NT2/D1 (cell line): ENCODE measurements around the gene DIAPH1.

Source experiments
- DNase-seq: peaks from one replicate; pipeline ENCODE4 v3.0.0-alpha.2; 2011; ENCODE audit warnings: low read depth, low spot score
- H3K27me3 ChIP-seq: 2 replicates; pipeline ENCODE4 v1.6.0; 2011; ENCODE audit warnings: mild to moderate bottlenecking; ENCODE audit not compliant: insufficient read length, insufficient read depth
- H3K36me3 ChIP-seq: 2 replicates; pipeline ENCODE4 v1.6.1; 2011; ENCODE audit warnings: mild to moderate bottlenecking, low read length, mixed read lengths; ENCODE audit not compliant: insufficient read depth, insufficient read length
- H3K4me1 ChIP-seq: 2 replicates; pipeline ENCODE4 v1.5.1; 2011; ENCODE audit not compliant: insufficient read depth, insufficient read length
- H3K4me3 ChIP-seq: 2 replicates; pipeline ENCODE4 v1.5.1; 2011; ENCODE audit warnings: low read depth; ENCODE audit not compliant: insufficient read length
- H3K9ac ChIP-seq: 2 replicates; pipeline ENCODE4 v1.6.0; 2011; ENCODE audit warnings: low read depth; ENCODE audit not compliant: insufficient read length
- H3K9me3 ChIP-seq: 2 replicates; pipeline ENCODE4 v1.5.1; 2011; ENCODE audit warnings: mild to moderate bottlenecking, low read length; ENCODE audit not compliant: insufficient read depth
- SUZ12 ChIP-seq: IDR thresholded peaks from 2 replicates; pipeline ENCODE4 v1.6.1; 2011; ENCODE audit not compliant: insufficient read length, insufficient read depth; ENCODE audit errors: extremely low read depth
- YY1 ChIP-seq: IDR thresholded peaks from 2 replicates; pipeline ENCODE4 v1.6.1; 2011; ENCODE audit not compliant: insufficient read length, insufficient read depth
- ZNF274 ChIP-seq: IDR thresholded peaks from 2 replicates; pipeline ENCODE4 v1.6.1; 2011; ENCODE audit warnings: mild to moderate bottlenecking, low read depth, low read length

Gene DIAPH1

DNA sequence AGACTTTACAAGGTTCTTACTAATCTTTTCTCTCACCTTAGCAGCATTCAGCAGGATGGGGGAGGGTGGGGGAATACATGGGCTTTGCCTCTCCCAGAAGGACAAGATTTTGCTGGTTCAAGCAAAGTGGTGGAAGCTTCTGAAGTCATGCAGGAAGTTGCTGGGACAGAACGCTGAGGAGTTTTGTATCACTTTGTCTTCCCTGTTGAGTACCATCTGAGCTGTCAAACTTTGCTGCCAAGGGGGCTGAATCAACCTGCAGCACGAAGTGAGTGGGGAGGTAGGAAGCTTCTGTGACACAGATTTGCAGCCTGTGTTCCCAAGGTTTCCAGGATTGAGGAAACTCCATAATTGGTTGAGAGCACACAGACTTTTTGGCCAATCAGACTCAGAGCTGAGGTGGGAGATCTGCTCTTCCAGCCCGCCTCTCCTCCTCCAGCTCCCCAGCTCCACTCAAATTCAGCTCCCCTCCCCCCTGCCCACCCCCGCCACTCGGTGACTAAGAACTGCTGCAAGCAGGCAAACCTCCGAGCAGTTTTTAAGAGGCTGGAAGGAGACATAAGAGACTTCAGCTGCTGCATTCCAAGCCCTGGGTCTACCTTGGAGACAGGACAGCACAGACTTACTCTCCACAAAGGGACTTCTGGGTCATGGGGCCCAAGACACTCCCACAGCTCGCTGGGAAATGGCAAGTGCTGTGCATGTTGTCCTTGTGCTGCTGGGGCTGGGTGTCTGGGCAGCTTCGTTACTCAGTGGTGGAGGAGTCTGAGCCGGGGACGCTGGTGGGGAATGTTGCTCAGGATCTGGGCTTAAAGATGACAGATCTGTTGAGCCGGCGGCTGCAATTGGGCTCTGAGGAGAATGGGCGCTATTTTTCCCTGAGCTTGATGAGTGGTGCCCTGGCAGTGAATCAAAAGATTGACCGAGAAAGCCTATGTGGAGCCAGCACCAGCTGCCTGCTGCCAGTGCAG lies 129.9 kb downstream of the DIAPH1 start, which contains the start of gene PCDHGC5:
Gene PCDHGC5 (plus strand): TSS at position 491 of the 971 bp plus-strand sequence. CDS start 160 bp downstream, at position 651.
- TF ChIP-seq SUZ12 (no peak), ZNF274 (no peak)
- H3K27me3 ChIP-seq = peaks cover 63% of the 10 kb centered on the region
- DNase-seq = no peak
- H3K9ac ChIP-seq = no peak within 1 kb of the TSS
- H3K4me3 ChIP-seq = no peak within 1 kb of the TSS
- H3K9me3 ChIP-seq = no peaks in the 10 kb centered on the region; the same call in 1 of the 2 replicates
- peaks cover 9% of the 10 kb centered on the region for H3K4me1 ChIP-seq
- peaks cover 15% of the 10 kb centered on the region for H3K36me3 ChIP-seq

DNA sequence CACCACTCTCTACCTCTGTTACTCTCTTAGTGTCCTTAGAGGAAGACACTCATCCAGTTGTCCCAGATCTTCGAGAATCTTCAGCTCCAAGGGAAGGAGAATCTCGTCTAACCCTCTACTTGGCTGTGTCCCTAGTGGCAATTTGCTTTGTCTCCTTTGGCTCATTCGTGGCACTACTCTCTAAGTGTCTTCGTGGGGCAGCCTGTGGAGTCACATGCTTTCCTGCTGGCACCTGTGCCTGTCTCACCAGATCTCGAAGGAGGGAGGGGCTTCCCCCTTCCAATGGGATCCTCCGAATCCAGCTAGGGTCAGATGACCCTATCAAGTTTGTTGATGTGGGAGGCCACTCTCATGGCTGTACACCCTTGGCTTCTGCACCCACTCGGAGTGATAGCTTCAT lies 131.7 kb downstream of the DIAPH1 start:
- Histone ChIP-seq H3K9me3 (no peaks in the 10 kb centered on the region; the same call in 1 of the 2 replicates), H3K4me1 (peaks cover 9% of the 10 kb centered on the region), H3K4me3 (no peak overlapping the region), H3K36me3 (peaks cover 15% of the 10 kb centered on the region), H3K27me3 (peaks cover 46% of the 10 kb centered on the region), H3K9ac (no peak overlapping the region)
- no peak for TF ChIP-seq YY1
- no peak for TF ChIP-seq ZNF274
- no peak for TF ChIP-seq SUZ12
- DNase-seq = no peak

DNA sequence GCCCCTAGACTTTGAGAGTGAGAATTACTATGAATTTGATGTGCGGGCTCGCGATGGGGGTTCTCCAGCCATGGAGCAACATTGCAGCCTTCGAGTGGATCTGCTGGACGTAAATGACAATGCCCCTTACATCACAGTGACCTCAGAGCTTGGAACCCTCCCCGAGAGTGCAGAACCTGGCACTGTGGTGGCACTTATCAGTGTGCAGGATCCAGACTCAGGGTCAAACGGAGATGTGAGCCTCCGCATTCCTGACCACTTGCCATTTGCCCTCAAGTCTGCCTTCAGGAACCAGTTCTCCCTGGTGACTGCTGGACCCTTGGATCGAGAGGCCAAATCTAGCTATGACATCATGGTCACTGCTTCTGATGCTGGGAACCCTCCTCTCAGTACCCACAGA lies 132.7 kb downstream of the DIAPH1 start:
- Histone ChIP-seq H3K27me3 (peaks cover 35% of the 10 kb centered on the region), H3K36me3 (peaks cover 15% of the 10 kb centered on the region), H3K4me3 (no peak overlapping the region), H3K4me1 (peaks cover 5% of the 10 kb centered on the region), H3K9me3 (no peaks in the 10 kb centered on the region; the same call in 1 of the 2 replicates), H3K9ac (no peak overlapping the region)
- no peak for TF ChIP-seq SUZ12
- no peak for TF ChIP-seq ZNF274
- no peak for TF ChIP-seq YY1
- no peak for DNase-seq

GRCh38 chr5:141485321-141486055 lies 133.3 kb downstream of the DIAPH1 start:
- H3K4me3 ChIP-seq = peak overlapping the region; percentile 38
- peak overlapping the region; percentile 74 for H3K9ac ChIP-seq
- TF ChIP-seq YY1 (no peak), SUZ12 (no peak), ZNF274 (no peak)
- H3K36me3 ChIP-seq = peaks cover 14% of the 10 kb centered on the region
- peaks cover 3% of the 10 kb centered on the region for H3K4me1 ChIP-seq
- DNase-seq = no peak
- H3K27me3 ChIP-seq = peaks cover 29% of the 10 kb centered on the region
- H3K9me3 ChIP-seq = no peaks in the 10 kb centered on the region; the same call in 1 of the 2 replicates

DNA sequence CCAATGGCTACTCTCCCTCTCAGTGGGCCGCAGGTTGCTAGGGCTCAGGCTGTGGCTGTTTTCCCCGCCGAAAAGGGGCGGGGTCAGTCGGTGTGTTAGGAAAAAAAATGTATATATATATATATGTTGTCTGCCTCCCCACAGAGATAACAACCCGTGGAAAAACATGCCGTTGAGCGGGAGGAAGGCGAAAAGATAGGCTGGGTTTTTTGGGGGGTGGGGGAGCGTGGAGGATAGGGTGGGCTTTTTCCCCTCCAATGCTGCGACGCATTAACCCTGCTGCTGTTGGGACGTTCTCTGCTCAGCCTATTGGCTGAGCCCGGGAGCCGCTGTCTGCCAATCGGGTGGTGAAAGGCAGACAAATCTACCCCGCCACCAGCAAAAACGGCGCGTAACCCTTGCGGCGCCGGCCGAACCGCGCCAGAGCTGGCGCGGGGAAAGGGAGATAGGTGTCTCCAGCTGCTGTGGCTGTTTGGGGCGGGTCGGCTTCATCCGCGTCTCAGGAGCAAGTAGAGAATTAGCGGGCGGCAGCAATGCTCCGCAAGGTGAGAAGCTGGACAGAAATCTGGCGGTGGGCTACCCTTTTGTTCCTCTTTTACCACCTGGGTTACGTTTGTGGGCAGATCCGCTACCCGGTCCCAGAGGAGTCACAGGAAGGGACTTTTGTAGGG lies 134.0 kb downstream of the DIAPH1 start, which contains the start of gene PCDHGC4:
Gene PCDHGC4 (plus strand): TSS at position 390 of the 671 bp plus-strand sequence. CDS start 144 bp downstream, at position 534.
- peak within 1 kb of the TSS; percentile 38 for H3K4me3 ChIP-seq
- H3K9me3 ChIP-seq = no peaks in the 10 kb centered on the region; the same call in 1 of the 2 replicates
- peaks cover 7% of the 10 kb centered on the region for H3K36me3 ChIP-seq
- DNase-seq = no peak
- H3K4me1 ChIP-seq = peaks cover 3% of the 10 kb centered on the region
- peaks cover 22% of the 10 kb centered on the region for H3K27me3 ChIP-seq
- TF ChIP-seq SUZ12 (no peak), YY1 (no peak), ZNF274 (no peak)
- peak within 1 kb of the TSS; percentile 74 for H3K9ac ChIP-seq

DNA sequence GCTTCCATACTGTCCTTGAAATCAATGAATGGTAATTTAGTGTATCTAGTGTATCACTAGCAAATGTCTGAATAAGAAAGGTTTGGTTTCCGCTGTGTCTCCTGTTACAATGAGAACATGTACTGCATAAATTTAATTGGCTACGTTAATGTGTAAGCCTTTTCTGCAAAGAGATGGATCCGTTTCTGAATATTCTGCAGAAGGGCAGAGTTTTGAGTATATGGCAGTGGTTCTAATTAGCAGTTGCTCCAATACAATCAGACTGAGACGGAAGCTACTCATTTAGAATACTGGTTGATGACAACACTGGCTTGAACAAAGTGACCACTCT lies 134.5 kb downstream of the DIAPH1 start:
- peaks cover 22% of the 10 kb centered on the region for H3K27me3 ChIP-seq
- peaks cover 3% of the 10 kb centered on the region for H3K4me1 ChIP-seq
- DNase-seq = no peak
- H3K36me3 ChIP-seq = peaks cover 7% of the 10 kb centered on the region
- TF ChIP-seq YY1 (no peak), ZNF274 (no peak), SUZ12 (no peak)
- H3K9ac ChIP-seq = peak overlapping the region; percentile 17
- peak overlapping the region; percentile 38 for H3K4me3 ChIP-seq
- no peaks in the 10 kb centered on the region; the same call in 1 of the 2 replicates for H3K9me3 ChIP-seq
